Measurements from ENCODE around the gene P4HA2. TPM values are rescaled to one million over a fixed set of nuclear protein-coding genes. Genes with fewer than 3 reads are reported as not detected.

P4HA2 gene
- total and polyA plus RNA-seq, 2 of the 8 experiments (the other 6 are each of a cell fraction or from before 2014, with no cell fraction given) = 7.4 to 9.3 TPM

DNA sequence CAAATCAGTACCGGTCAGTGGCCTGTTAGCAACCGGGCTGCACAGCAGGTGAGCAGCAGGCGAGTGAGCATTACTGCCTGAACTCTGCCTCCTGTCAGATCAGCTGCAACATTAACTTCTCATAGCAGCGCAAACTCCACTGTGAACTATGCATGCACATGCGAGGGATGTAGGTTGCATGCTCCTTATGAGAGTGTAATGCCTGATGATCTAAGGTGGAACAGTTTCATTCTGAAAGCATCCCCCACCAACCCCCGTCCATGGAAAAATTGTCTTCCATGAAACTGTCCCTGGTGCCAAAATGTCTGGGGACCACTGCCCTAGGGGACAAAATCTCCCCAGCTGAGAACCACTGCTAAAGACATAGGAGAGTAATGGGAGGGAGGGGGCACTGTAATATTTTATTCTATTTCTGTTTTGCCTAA lies 51.1 kb downstream of the P4HA2 start (continued):
- TF ChIP-seq CTCF (IDR thresholded peaks at IDR 0.05; ENCODE audit: control extremely low read depth in 1 of 3, insufficient read depth in 1 of 3, low read depth in 1 of 3, low read length in 3 of 3) = no peak
- no peak for TF ChIP-seq JUN (IDR thresholded peaks at IDR 0.05; ENCODE audit: low read depth, low read length)

Measured in H1 (cell line).